Lower leg skin (tissue), 4 donors: ENCODE data around the gene MEIKIN. TPM values are rescaled to one million over a fixed set of nuclear protein-coding genes. Genes with fewer than 3 reads are reported as not detected.

Experiments used
- DNase-seq, 2 donors: peaks; one replicate each; pipeline ENCODE4 v3.0.0-alpha.2; 2019; ENCODE audit warnings: low spot score in 2 of 2
- H3K4me3 ChIP-seq: fragments of 200-600 bp; sonication (generic); 2 replicates; pipeline ENCODE4 v1.5.1; 2017; ENCODE audit warnings: mild to moderate bottlenecking, low read depth; ENCODE audit not compliant: poor library complexity, severe bottlenecking
- CTCF ChIP-seq, 3 donors: fragments of 450-650 bp; IDR thresholded peaks; one replicate each; pipeline ENCODE4 v1.5.1; 2016; ENCODE audit warnings: antibody characterized with exemption in 3 of 3, mild to moderate bottlenecking in 3 of 3, moderate library complexity in 2 of 3
- POLR2A ChIP-seq, 2 donors: fragments of 450-650 bp; IDR thresholded peaks; one replicate each; pipeline ENCODE4 v1.6.1; 2016 to 2017; ENCODE audit warnings: antibody characterized with exemption in 2 of 2, mild to moderate bottlenecking in 1 of 2, moderate library complexity in 1 of 2
- WGBS, 2 donors: methylation state at CpG; one replicate each; pipeline ENCODE4 v1.1.5; 2018; 5-methylcytosine and 5-hydroxymethylcytosine counted together
- intact Hi-C: fragments of 100-400 bp; cut with DNase I; formaldehyde crosslinking; loops from one replicate; pipeline ENCODE4 v1.15.0; 2023; ENCODE audit warnings: low total_unique reads
- total RNA-seq, 4 donors: library from RNA; depleted of rRNA; stranded (reverse); fragments of >200 nt; gene quantifications; one replicate each; pipeline ENCODE4 v1.1.0, GENCODE V29; 2016

Gene MEIKIN
- total RNA-seq, 4 donors from 2014 or later = not detected

DNA sequence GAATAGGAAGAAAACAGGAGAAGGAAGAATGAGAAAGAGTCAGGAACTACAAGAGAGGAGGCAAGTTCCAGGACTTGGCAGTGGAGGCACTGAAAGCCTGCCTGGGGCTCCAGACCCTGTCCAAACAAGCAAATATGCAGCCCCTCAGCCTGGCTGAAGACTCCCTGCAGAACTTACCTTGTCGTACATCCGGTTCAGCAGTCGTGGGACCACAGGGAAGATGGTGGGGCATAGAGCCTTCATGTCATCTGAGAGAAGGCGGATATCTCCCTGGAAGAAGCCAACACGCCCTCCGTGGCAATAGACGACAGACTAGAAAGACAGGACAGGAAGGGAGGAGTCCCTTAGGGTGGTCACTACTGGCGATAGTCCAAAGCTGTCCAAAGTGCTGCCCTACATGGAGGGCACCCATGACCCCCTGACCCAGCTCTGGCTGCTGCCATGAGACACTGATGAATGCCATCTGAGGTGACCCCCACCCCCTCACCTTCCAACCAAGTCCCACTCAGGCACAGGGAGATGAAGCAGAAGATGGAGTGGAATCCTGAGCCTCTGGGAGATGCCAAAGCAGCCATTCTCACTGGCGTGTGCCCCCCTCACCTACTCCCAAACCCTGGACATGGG lies 27.7 kb upstream of the MEIKIN start:
- H3K4me3 ChIP-seq = no peak overlapping the region
- WGBS, 2 donors = 84 to 87% methylated on average over 8 to 9 of the region's 9 CpGs

DNA sequence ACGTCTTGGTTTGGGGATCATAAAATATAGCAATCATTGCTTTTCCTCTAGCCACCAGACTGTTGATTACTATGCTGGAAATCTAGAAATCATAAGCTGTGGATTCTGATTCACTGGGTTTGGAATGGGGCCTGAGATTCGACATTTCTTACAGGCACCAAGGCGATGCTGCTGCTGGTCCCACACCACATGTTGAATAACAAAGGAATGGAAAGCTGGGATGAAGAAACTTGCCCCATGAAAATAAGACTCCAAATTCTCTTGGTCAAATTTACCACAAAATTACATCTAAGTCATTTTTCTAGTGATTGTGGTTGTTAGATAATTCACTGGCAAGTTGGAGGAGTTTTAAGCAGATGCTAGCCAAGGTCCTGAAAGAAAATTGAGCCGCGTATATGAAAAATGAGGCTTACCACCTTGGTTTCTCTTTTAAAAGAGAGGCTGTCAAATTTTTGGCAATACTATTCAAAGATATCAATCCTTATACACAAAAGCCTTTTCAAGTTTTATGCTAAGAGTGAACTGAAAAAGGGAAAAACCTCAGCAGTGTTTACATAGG lies 23.0 kb upstream of the MEIKIN start:
- no peak for DNase-seq
- TF ChIP-seq CTCF (IDR thresholded peaks at IDR 0.05) = no peak
- TF ChIP-seq POLR2A (IDR thresholded peaks at IDR 0.05) = no peak
- 61 to 65% methylated on average over 5 of the region's 5 CpGs for WGBS, 2 donors
- H3K4me3 ChIP-seq = no peak overlapping the region
- intact Hi-C loops = no loop called here

More for the DNA sequence above, 27.7 kb upstream of the MEIKIN start:
- intact Hi-C loops = no loop called here
- TF ChIP-seq POLR2A (IDR thresholded peaks at IDR 0.05) (no peak), CTCF (IDR thresholded peaks at IDR 0.05) (no peak)
- no peak for DNase-seq

- H3K4me3 ChIP-seq = no peak overlapping the region
- no peak for DNase-seq
- intact Hi-C loops = no loop called here
- 92 to 100% methylated on average over 1 of the region's 1 CpG for WGBS, 2 donors
- TF ChIP-seq POLR2A (IDR thresholded peaks at IDR 0.05) (no peak), CTCF (IDR thresholded peaks at IDR 0.05) (no peak)
Measured at GRCh38 chr5:131966551-131966950, 21.1 kb upstream of the MEIKIN start.

DNA sequence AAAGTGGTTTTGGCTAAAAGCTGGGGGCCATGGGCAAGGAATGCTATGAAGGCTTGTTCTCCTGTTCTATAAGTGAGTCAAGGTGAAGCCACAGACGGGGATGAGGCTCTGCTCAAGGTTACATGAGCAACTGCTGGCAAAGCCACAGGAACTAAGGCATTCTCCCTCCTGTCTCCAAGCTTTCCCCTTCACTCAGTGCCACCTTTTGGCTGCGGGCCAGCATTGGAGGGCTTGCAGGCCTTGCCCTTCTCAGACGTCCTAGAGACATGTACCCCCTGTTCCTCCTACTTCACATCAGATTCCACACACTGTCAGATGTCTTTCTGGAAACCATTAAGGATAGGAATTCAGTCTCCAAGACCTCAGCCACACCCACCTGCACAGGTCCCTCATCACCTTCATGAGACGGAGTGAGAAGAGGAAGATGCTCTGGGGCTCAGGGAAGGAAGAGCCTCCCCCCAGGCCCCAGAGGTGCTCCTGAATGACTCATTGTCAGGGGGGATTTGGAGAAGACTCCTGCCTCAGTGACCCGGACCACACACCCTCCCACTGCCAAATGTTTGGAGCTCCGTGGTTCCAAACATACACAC lies 20.5 kb upstream of the MEIKIN start:
- H3K4me3 ChIP-seq = no peak overlapping the region
- WGBS, 2 donors = 67 to 83% methylated on average over 6 of the region's 6 CpGs
- intact Hi-C loops = no loop called here
- TF ChIP-seq CTCF (IDR thresholded peaks at IDR 0.05) (no peak), POLR2A (IDR thresholded peaks at IDR 0.05) (no peak)
- no peak for DNase-seq

GRCh38 chr5:131959906-131960305 lies 14.4 kb upstream of the MEIKIN start:
- no peak for DNase-seq
- TF ChIP-seq CTCF (IDR thresholded peaks at IDR 0.05) (no peak), POLR2A (IDR thresholded peaks at IDR 0.05) (no peak)
- 77 to 82% methylated on average over 3 of the region's 3 CpGs for WGBS, 2 donors
- H3K4me3 ChIP-seq = no peak overlapping the region
- intact Hi-C loops = no loop called here
